ENCODE results near the gene IFI27.
"Not testable (repeated sequence)": the region's sequence is repeated elsewhere in the genome, so short reads cannot be mapped to it uniquely, and the experiment has no call there.

Gene IFI27

GRCh38 chr14:94126800-94127199 lies 16.3 kb downstream of the IFI27 start:
- no peak for DNase-seq

DNA sequence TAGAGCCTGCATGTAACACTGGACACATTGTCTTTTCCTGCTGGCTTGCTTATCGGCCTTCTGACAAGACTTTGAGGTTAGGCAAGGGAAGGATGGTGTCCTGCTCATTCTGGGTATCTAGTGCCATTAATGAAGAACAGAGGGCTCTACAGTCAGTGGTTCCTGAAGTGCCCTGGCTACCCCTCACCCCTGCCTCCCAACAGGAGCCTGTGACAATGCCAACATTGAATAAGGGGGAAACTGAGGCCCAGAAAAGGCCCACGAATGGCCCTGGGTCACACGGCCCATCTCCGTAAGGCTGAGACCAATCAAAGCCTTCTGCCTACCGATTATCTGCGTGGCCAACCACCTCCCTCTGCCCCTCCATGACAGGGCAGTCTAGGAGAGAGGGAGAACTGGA lies 16.8 kb downstream of the IFI27 start:
- no peak for DNase-seq

- no peak for DNase-seq
Measured at GRCh38 chr14:94128216-94128839, 17.8 kb downstream of the IFI27 start.

DNA sequence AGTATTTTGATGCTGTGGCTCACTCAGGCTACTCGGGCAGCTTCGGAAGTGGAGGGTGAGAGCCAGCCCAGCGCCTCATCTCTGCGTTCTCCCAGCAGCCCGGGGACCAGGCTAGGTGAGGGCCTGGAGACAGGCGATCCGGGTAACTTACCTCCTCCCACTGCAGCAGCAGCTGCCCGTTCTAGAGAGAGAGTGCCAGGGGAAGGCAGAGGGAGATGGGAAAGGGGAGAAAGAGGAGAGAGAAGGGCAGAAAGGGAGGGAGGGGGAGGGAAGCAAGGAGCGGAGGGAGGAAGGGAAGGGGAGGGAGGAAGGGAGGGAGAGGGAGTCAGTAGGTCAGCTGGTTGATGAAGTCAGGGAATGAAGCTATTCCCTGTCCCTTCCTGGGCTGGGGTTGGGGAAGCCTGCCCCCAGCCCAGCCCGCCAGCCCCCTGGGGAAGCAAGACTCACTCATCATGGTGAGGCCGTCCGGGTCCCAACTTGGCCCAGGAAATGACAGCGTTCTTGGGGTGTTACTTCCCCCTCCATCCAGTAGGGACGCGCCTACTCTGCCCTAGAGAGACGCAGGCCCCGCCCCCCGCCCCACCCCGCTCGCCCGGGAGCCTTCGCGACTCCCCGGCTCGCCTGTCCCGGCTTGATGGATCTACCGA lies 18.7 kb downstream of the IFI27 start, which contains the start of gene IFI27L2:
Gene IFI27L2, minus strand, starts transcription at position 494 of the 647 bp plus-strand sequence. Its CDS starts 40 bp downstream, at position 454.
- peak; percentile 63 for DNase-seq

DNA sequence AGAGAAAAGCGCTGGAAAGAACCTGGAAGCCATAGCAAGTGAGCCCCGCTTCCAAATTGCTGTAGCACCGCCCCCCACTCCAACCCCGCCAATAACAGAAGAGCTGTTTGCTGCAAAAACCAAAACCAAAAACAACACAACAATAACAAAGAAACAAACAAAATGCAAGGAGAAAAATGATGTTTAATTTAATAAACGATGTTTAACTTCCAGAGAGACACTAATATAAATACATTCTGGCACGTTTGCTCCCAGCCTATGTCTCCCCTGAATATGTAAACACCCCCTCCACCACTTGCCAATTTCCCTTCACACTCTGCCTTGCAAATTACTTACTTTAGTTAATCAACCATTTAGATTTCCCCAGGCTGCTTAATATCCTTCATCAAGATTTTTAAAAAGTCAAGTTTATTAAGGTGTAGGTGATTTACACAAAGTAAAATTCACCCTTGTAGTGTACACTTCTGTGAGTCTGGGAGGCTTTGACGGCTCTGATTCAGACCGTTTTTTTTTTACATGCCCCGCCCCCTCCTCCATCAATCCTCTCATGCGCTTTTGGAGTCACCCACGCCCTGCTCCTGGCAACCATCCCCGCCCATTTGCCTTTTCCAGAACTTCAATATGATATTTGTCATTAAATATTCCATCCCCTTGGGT lies 19.4 kb downstream of the IFI27 start:
- DNase-seq: no peak

GRCh38 chr14:94132285-94132887 lies 21.9 kb downstream of the IFI27 start:
- peak; percentile 53 for DNase-seq

DNA sequence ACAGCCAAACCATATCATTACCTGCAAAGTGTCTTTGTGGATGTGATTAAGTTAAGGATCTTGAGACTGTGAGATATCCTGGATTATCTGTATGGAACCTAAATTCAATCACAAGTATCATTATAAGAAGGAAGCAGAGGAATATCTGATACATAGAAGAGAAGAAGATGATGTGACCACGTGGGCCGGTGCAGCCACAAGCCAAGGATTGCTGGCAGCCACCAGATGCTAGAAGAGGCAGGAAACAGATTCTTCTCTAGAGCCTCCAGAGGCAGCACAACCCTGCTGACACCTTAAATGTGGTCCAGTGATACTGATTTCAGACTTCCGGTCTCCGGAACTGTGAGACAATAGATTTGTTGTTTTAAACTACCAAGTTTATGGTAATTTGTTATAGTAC lies 24.9 kb downstream of the IFI27 start:
- DNase-seq: no peak

GRCh38 chr14:94136575-94137331 lies 26.2 kb downstream of the IFI27 start:
- peak; percentile 75 for DNase-seq

GRCh38 chr14:94138251-94138650 lies 27.7 kb downstream of the IFI27 start:
- no peak for DNase-seq

DNA sequence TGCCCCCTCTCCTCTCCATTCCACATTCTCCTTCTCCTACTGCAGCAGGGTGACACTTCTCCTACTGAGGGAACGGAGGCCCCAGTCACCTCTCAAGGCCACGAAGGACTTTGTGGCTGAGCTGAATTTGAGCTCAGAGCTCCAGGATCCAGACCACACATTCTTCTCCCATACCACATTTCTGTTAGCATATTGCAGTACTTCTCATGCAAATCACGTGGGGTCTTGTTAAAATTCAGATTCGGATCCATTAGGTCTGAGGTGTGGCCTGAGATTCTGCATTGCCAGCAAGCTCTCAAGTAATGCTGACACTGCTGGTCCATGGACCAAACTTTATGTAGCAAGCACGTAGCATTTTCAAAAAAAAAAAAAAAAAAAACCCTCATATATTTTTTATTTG lies 28.5 kb downstream of the IFI27 start:
- no peak for DNase-seq

GRCh38 chr14:94139421-94139820 lies 28.9 kb downstream of the IFI27 start:
- DNase-seq: no peak

GRCh38 chr14:94142247-94142646 lies 31.7 kb downstream of the IFI27 start:
- no peak for DNase-seq

DNA sequence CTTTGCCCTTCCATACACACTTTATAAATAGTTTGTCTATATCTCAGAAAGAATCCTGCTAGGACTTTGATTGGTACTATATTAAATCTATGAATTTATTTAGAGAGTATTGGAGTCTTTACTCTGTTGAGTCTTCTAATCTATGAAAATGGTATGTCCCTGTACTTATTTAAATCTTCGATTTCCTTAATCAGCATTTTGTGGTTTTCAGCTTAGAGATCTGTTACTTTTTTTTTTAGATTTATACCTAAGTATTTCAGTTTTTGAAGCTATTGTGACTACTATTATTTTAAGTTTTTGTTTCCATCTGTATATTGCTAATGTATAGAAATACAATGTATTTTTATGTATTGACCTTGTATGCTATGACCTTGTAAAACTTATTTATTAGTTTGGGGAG lies 32.3 kb downstream of the IFI27 start:
- DNase-seq: no peak

- DNase-seq: no peak
Measured at GRCh38 chr14:94143239-94143638, 32.7 kb downstream of the IFI27 start.

DNA sequence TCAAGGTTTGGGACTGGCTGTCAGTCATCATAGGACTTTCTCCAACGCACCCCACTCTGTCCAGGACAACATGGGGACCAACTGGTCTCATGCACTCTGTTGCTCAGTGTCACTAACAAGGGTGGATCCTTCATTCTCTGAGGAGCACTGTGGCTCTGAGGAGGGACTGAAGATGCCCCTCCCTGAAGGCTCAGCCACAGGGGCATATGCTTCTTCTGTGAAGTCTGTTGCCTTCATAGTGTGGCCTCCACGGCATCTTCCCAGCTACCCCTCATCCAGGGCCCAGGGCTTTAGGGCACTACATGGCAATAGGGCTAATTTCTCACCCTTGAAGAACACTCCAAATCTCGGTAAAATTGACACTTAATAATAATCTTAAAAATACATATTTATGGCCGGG lies 33.2 kb downstream of the IFI27 start:
- DNase-seq: no peak

GRCh38 chr14:94144765-94145164 lies 34.2 kb downstream of the IFI27 start:
- DNase-seq: no peak

DNA sequence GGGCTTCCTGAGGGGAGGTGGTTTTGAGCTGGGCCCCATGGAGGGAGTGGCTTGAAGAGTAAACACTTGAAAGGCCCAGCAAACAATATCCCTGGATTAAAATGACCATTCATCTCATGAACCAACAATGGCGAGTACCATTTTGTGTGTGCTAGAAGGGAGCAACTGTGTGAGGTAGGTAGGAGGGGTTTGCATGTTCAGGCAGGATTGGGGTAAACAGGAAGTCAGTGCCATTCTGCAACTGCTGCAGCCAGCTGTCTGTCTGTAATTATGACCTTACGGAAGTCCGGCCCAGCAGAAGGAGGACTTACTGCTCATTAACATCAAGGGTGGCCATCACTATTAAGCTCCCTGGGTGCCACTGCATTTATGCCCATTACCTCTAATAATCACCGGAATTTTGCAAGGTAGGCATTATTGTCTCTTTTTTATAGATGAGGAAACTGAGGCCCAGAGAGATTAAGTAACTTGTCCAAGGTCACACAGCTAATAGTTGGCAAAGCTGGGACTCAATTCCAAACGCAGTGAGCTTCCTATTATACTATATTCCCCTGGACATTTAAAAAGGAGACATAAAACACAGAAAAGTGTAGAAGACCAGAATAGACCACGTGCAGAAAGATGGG lies 35.5 kb downstream of the IFI27 start:
- DNase-seq: no peak

GRCh38 chr14:94152676-94153075 lies 42.1 kb downstream of the IFI27 start:
- no peak for DNase-seq

DNA sequence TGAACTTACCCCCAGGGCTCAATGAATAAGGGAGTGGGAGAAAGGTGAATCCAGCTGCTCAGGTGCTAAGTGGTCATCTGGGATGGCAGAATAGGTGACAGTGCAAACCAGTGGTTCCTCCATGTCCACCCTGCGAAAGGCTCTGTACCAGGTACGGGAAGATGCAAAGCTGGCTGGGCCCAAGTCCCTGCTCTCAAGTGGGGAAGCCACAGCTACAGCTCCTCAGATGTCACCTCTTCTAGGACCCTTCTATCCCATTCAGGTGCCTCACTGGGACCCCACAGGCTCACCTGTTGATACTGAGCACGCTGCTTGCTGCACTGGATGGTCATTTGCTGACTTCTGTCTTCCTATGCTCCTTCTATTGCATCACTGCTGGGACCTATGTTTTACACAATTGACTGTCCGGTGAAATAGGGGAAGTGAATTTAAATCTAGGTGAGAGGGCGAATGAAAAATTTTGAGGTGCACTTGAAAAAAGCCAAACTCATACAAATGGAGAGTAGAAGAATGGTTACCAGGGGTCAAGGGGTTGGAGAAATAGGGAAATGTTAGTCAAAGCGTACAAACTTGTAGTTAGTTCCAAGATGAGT lies 43.3 kb downstream of the IFI27 start:
- no peak for DNase-seq

DNA sequence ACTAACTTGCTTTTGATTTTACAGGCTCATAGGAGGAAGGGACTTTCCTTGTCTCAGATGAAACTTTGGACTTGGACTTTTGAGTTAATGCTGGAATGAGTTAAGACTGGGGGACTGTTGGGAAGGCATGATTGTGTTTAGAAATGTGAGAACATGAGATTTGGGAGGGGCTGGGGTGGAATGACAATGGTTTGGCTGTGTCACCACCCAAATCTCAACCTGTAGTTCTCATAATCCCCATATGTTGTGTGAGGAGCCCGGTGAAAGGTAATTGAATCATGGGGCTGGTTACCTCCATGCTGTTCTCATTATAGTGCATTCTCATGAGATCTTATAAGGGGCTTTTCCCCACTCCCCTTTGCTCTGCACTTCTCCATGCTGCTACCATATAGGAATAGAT lies 45.6 kb downstream of the IFI27 start:
- not testable (repeated sequence) for DNase-seq

GRCh38 chr14:94157197-94157596 lies 46.7 kb downstream of the IFI27 start:
- no peak for DNase-seq

- DNase-seq: peak; percentile 36
Measured at GRCh38 chr14:94158239-94158883, 47.8 kb downstream of the IFI27 start.
